HG03575 (cell line): ENCODE data around the gene SMYD3.
"Not testable (repeated sequence)": the region's sequence is repeated elsewhere in the genome, so short reads cannot be mapped to it uniquely, and the experiment has no call there.

Experiments
- ATAC-seq: cut with Tn5 transposase; IDR thresholded peaks from one replicate; pipeline ENCODE4 v1.9.1; 2021; ENCODE audit not compliant: unreplicated experiment, insufficient number of reproducible peaks, low FRiP score; ENCODE audit errors: extremely low read depth

The SMYD3 gene

DNA sequence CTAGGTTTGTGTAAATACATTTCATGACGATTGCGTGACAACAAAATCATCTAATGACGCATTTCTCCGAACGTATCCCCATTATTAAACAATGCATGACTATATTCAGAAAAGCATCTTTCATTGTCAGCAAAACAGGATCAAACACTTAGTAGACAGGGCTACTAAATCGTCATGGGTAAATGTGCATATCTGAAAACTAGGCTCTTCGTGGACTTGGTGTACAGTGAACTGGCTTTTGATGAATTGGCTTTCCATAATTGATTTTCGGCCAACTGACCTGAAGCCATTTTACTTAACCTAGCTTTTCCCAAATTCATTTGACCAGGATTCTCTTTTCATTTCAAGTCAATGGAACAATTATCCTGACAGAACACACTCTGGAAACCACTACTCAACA, 665.0 kb downstream of the SMYD3 start:
- no peak for ATAC-seq

GRCh38 chr1:245840971-245841370, 666.1 kb downstream of the SMYD3 start:
- no peak for ATAC-seq

- no peak for ATAC-seq
Observed at GRCh38 chr1:245837718-245838117, 669.4 kb downstream of the SMYD3 start.

GRCh38 chr1:245835386-245835785, 671.7 kb downstream of the SMYD3 start:
- no peak for ATAC-seq

DNA sequence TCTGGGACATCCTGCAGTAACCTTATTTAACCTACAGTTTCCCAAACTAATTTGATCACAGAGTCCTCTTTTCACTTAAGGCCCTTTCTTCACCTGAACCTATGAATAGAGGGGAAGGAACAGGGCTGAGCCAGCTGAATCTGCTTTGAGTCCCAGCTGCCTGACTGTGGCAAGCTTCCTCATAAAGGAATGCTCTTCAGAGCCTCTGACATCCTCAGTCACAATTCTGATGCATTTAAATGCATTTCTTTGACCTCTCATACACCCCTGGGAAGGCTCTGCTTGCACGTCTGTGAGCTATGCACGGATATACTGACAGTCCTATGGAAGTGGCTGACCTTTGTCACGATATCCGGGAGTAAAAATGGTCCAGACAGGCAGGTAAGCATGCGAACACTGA, 673.1 kb downstream of the SMYD3 start:
- ATAC-seq = no peak

GRCh38 chr1:245832771-245833527, 674.1 kb downstream of the SMYD3 start:
- ATAC-seq = no peak

DNA sequence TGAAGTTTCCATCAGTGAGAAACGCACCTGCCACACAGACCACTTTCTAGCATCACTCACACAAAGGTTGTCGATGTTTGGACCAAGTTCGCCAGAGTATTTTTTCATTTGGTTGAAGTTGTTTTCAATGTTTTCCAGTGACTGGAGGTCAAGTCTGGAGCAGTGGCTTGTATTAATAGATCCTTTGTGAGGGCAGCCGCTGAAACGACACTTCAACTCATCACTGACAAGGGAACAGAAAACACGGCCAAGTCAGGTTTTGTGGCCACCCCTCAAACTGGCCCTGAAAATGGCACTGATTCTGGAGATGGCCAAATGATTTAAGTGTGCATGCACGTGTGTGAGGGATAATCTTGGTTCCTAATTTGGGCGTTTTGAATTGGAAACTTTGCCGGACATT, 675.6 kb downstream of the SMYD3 start:
- no peak for ATAC-seq

- ATAC-seq = no peak
Observed at GRCh38 chr1:245829826-245830225, 677.3 kb downstream of the SMYD3 start.

GRCh38 chr1:245829194-245829593, 677.9 kb downstream of the SMYD3 start:
- ATAC-seq = no peak

- no peak for ATAC-seq
Observed at GRCh38 chr1:245827301-245827700, 679.8 kb downstream of the SMYD3 start.

DNA sequence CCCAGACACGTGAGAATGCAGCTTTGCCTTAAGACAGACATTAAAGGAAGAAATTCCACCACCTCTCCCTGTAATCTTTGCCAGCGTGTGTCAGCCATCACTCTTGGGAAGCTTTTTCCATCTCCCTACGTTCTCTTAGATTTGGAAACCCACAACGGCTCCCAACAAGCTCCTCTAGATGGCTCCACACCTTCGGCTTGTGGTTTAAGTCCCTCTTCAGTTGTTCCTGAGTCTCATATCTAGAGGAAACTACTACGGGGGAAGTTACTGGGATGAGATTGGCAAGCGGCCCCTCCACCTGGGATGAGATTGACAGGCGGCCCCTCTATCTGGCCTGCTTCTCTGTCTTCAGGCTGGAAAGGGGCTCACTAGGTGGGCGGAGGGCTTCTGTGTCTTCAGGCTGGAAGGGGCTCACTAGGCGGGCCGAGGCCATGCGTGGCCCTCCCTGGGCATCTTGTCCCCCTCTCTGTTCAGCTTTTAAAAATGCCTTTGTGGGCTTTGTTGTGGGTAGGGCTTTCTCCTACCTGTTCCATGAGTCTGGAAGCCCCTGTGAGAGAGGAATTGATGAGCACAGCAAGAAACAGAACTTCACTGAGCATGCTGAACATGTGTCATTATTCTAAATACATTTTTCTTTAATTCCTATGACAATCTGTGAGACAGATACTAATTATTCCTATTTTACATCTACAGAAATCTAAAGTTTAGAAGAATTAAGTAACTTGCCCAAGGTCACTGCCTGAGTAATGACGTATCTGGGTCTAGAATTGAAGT, 681.8 kb downstream of the SMYD3 start:
- ATAC-seq = no peak

- no peak for ATAC-seq
Observed at GRCh38 chr1:245823408-245824147, 683.5 kb downstream of the SMYD3 start.

- ATAC-seq = no peak
Observed at GRCh38 chr1:245822996-245823395, 684.1 kb downstream of the SMYD3 start.

DNA sequence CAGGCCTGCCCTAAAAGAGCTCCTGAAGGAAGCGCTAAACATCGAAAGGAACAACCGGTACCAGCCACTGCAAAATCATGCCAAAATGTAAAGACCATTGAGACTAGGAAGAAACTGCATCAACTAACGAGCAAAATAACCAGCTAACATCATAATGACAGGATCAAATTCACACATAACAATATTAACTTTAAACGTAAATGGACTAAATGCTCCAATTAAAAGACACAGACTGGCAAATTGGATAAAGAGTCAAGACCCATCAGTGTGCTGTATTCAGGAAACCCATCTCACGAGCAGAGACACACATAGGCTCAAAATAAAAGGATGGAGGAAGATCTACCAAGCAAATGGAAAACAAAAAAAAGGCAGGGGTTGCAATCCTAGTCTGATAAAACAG, 688.7 kb downstream of the SMYD3 start:
- ATAC-seq = not testable (repeated sequence)

DNA sequence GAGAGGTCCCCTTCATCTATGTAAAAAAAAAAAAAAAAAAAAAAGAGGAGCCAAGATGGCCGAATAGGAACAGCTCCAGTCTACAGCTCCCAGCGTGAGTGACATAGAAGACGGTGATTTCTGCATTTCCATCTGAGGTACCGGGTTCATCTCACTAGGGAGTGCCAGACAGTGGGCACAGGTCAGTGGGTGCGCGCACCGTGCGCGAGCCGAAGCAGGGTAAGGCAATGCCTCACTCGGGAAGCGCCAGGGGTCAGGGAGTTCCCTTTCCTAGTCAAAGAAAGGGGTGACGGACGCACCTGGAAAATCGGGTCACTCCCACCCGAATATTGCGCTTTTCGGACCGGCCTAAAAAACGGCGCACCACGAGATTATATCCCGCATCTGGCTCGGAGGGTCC, 690.6 kb downstream of the SMYD3 start:
- not testable (repeated sequence) for ATAC-seq

DNA sequence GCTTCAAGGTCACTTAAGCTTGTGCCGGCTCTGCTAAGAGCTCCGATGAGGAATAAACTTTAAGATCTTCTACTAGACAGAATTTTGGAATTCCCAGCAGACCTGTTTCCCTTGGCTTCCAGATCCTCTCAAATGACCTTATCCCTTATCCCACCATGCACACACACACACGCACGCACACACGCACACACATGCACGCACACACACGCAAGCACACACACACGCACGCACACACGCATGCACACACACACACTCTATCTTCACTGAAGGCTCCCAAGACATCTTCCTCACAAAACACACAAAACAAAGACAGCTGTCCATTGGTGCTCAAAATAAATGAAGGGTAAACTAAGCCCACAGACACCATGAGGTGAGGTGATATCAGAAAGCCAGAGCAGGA, 692.4 kb downstream of the SMYD3 start:
- no peak for ATAC-seq

DNA sequence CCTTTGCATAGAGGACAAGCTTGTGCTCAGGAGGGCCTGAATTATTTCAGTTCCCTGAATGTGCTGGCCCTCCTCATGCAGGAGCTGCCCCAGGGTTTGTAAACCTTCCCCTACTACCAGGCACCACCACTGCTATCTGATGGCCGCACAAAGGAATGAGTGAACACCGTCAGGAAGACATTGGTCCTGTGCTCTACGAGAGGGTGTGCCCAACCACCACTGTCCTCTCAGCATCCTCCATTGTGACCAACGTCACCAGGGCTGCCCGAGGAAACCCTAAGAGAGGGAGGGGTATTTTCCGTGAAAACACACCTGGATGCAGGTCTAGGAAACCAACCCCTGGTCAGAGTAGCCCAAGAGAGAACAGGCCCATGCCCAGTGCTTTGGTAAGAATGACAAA, 694.8 kb downstream of the SMYD3 start:
- no peak for ATAC-seq

GRCh38 chr1:245810789-245811337, 696.2 kb downstream of the SMYD3 start:
- no peak for ATAC-seq

- no peak for ATAC-seq
Observed at GRCh38 chr1:245810181-245810769, 696.8 kb downstream of the SMYD3 start.
